Measurements from ENCODE around the gene ARID1B. TPM values are rescaled to one million over a fixed set of nuclear protein-coding genes. Genes with fewer than 3 reads are reported as not detected.
"Not testable (repeated sequence)": the region's sequence is repeated elsewhere in the genome, so short reads cannot be mapped to it uniquely, and the experiment has no call there.

Gene ARID1B
- total and polyA plus RNA-seq, 11 donors = 15.3 to 76.1 (median 40.7) TPM

- H3K4me1 ChIP-seq = peaks cover 0 to 82% (median 46%) of the 10 kb centered on the region in 12 donors
- H3K27ac ChIP-seq = no peak overlapping the region
- ATAC-seq = no peak
- intact Hi-C loops (cut with DNase I) = no loop called here
- 89 to 96% (median 93%) methylated on average over 2 of the region's 2 CpGs for WGBS, 4 donors
- no peaks in the 10 kb centered on the region for H3K36me3 ChIP-seq
- no peak overlapping the region for H3K4me3 ChIP-seq
- DNase-seq = no peak
- no peak for TF ChIP-seq POLR2A (IDR thresholded peaks at IDR 0.05)
- no peak for TF ChIP-seq CTCF (IDR thresholded peaks at IDR 0.05)
- H3K27me3 ChIP-seq = no peaks in the 10 kb centered on the region
- no peaks in the 10 kb centered on the region for H3K9me3 ChIP-seq
These were observed 203.8 kb downstream of the ARID1B start for GRCh38 chr6:156980948-156981347.

- ATAC-seq (no peak), DNase-seq (no peak)
- TF ChIP-seq POLR2A (IDR thresholded peaks at IDR 0.05) (no peak), CTCF (IDR thresholded peaks at IDR 0.05) (no peak)
- Histone ChIP-seq H3K27ac (no peak overlapping the region), H3K4me3 (no peak overlapping the region), H3K9me3 (no peaks in the 10 kb centered on the region), H3K36me3 (no peaks in the 10 kb centered on the region), H3K27me3 (no peaks in the 10 kb centered on the region), H3K4me1 (peaks cover 0 to 71% (median 44%) of the 10 kb centered on the region in 12 donors)
- 40 to 57% (median 52%) methylated on average over 3 of the region's 3 CpGs for WGBS, 4 donors
- intact Hi-C loops (cut with DNase I) = no loop called here
These were observed 205.0 kb downstream of the ARID1B start for GRCh38 chr6:156982168-156982567.

GRCh38 chr6:156982864-156983263 is 205.7 kb downstream of the ARID1B start:
- H3K36me3 ChIP-seq; H3K27me3 ChIP-seq; ATAC-seq; DNase-seq; intact Hi-C loops (cut with DNase I); H3K9me3 ChIP-seq; H3K4me3 ChIP-seq; H3K27ac ChIP-seq: not testable (repeated sequence)
- 94 to 97% (median 96%) methylated on average over 4 of the region's 4 CpGs for WGBS, 4 donors
- H3K4me1 ChIP-seq = peaks cover 0 to 68% (median 38%) of the 10 kb centered on the region in 12 donors

- peaks cover 0 to 68% (median 32%) of the 10 kb centered on the region in 12 donors for H3K4me1 ChIP-seq
- intact Hi-C loops (cut with DNase I) = no loop called here
- WGBS, 4 donors = 86 to 96% (median 94%) methylated on average over 3 of the region's 3 CpGs
These were observed 207.1 kb downstream of the ARID1B start for GRCh38 chr6:156984178-156984738.

More at GRCh38 chr6:156984178-156984738, 207.1 kb downstream of the ARID1B start:
- Histone ChIP-seq H3K4me3 (no peak overlapping the region), H3K27ac (no peak overlapping the region), H3K27me3 (no peaks in the 10 kb centered on the region), H3K36me3 (no peaks in the 10 kb centered on the region), H3K9me3 (no peaks in the 10 kb centered on the region)
- TF ChIP-seq POLR2A (IDR thresholded peaks at IDR 0.05) (no peak), CTCF (IDR thresholded peaks at IDR 0.05) (no peak)
- no peak for DNase-seq
- ATAC-seq = no peak
